Measurements from ENCODE around the gene PAX5. TPM values are rescaled to one million over a fixed set of nuclear protein-coding genes. Genes with fewer than 3 reads are reported as not detected.

The PAX5 gene
- total RNA-seq, 1 donor from 2014 or later: 0.16 TPM

DNA sequence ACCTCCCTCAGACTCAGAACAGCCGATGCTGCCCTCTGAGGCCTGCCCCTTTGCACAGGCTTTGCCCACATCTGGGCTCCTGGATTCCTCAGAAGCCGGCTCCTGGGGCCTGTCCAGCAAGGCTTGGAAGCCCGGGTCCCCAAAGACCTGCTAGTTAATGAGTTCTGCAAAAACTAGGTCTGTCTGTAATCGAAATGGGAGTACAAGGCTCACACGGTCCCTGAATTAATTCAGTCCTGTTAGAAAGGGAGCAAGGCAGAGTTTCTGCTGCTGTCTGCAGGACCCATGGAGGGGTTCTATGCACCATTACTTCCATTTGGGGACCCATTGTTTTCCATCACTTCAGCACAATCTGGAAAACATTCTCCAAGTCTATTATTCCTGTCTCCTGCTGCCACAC, 239.6 kb downstream of the PAX5 start:
- Mint-ChIP-seq H3K9me3 (peaks cover 4% of the 10 kb centered on the region), H3K4me3 (no peak overlapping the region), H3K36me3 (ENCODE audit: low read depth) (no peaks in the 10 kb centered on the region), H3K27ac (no peak overlapping the region), H3K27me3 (no peaks in the 10 kb centered on the region), H3K4me1 (no peaks in the 10 kb centered on the region)
- DNase-seq: no peak
- intact Hi-C loops (cut with micrococcal nuclease): no loop called here

DNA sequence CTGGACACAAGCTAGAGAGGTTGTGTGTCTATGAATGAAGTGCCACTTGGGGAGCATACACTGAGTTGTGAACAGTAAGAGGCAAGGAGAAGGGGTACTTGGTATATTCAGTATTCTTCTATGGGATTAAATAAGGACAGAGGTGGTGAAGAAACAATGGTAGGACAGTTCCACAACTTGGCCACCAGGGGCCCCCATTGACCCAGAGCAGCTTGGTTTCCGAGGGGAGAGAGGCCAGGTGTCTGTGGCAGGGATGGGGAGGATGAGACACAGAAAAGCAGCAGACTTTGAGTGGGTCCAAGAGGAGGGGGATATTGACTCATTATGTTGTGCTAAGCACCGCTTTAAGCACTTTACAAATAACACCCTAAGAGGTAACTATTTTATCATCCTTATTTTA, 240.8 kb downstream of the PAX5 start:
- Mint-ChIP-seq H3K36me3 (ENCODE audit: low read depth) (no peaks in the 10 kb centered on the region), H3K27ac (no peak overlapping the region), H3K4me3 (no peak overlapping the region), H3K9me3 (peaks cover 4% of the 10 kb centered on the region), H3K4me1 (no peaks in the 10 kb centered on the region), H3K27me3 (no peaks in the 10 kb centered on the region)
- intact Hi-C loops (cut with micrococcal nuclease): no loop called here
- no peak for DNase-seq

GRCh38 chr9:36791222-36791950, 242.7 kb downstream of the PAX5 start:
- intact Hi-C loops (cut with micrococcal nuclease): no loop called here

GRCh38 chr9:36789886-36790285, 244.2 kb downstream of the PAX5 start:
- no peaks in the 10 kb centered on the region for H3K4me1 Mint-ChIP-seq
- no peak for DNase-seq
- H3K9me3 Mint-ChIP-seq: peaks cover 4% of the 10 kb centered on the region
- intact Hi-C loops (cut with micrococcal nuclease): no loop called here
- H3K27ac Mint-ChIP-seq: no peak overlapping the region
- H3K27me3 Mint-ChIP-seq: no peaks in the 10 kb centered on the region
- H3K36me3 Mint-ChIP-seq (ENCODE audit: low read depth): no peaks in the 10 kb centered on the region
- H3K4me3 Mint-ChIP-seq: no peak overlapping the region

More at GRCh38 chr9:36791222-36791950, 242.7 kb downstream of the PAX5 start:
- H3K4me1 Mint-ChIP-seq: no peaks in the 10 kb centered on the region
- peaks cover 4% of the 10 kb centered on the region for H3K9me3 Mint-ChIP-seq
- no peak overlapping the region for H3K4me3 Mint-ChIP-seq
- H3K27ac Mint-ChIP-seq: no peak overlapping the region
- no peak for DNase-seq
- no peaks in the 10 kb centered on the region for H3K27me3 Mint-ChIP-seq
- H3K36me3 Mint-ChIP-seq (ENCODE audit: low read depth): no peaks in the 10 kb centered on the region

- no peaks in the 10 kb centered on the region for H3K36me3 Mint-ChIP-seq (ENCODE audit: low read depth)
- no peak overlapping the region for H3K4me3 Mint-ChIP-seq
- H3K9me3 Mint-ChIP-seq: peaks cover 4% of the 10 kb centered on the region
- no peak for DNase-seq
- peaks cover 3% of the 10 kb centered on the region for H3K27me3 Mint-ChIP-seq
- no peaks in the 10 kb centered on the region for H3K4me1 Mint-ChIP-seq
- intact Hi-C loops (cut with micrococcal nuclease): no loop called here
- H3K27ac Mint-ChIP-seq: no peak overlapping the region
Observed at GRCh38 chr9:36788534-36788933, 245.5 kb downstream of the PAX5 start.

- Mint-ChIP-seq H3K27me3 (peaks cover 3% of the 10 kb centered on the region), H3K36me3 (ENCODE audit: low read depth) (no peaks in the 10 kb centered on the region), H3K4me3 (no peak overlapping the region), H3K27ac (no peak overlapping the region), H3K4me1 (no peaks in the 10 kb centered on the region), H3K9me3 (peaks cover 4% of the 10 kb centered on the region)
- no peak for DNase-seq
- intact Hi-C loops (cut with micrococcal nuclease): no loop called here
Observed at GRCh38 chr9:36787709-36788108, 246.4 kb downstream of the PAX5 start.

Other genes with a start within 250 kb of the PAX5 start
- gene ZCCHC7, start 86.3 kb upstream of the PAX5 start, total RNA-seq: 24.2 and 25.3 TPM in 2 replicates

All from activated CD4-positive, alpha-beta T cell treated with anti-CD3 and anti-CD28 coated beads, Interleukin-2, amount 10 ng/mL, durations not matched to agents 24 days and 14 days (primary cell).